Ishikawa (cell line): ENCODE measurements around the gene AKAP11.

ENCODE experiments used
- CEBPB ChIP-seq: IDR thresholded peaks from 2 replicates; pipeline ENCODE4 v1.6.1; 2012
- CREB1 ChIP-seq: IDR thresholded peaks from 2 replicates; pipeline ENCODE4 v1.6.1; 2012; ENCODE audit warnings: low read depth
- NFIC ChIP-seq: IDR thresholded peaks from 2 replicates; pipeline ENCODE4 v1.6.1; 2012
- RAD21 ChIP-seq: IDR thresholded peaks from 2 replicates; pipeline ENCODE4 v1.6.1; 2012; ENCODE audit warnings: low read depth
- TCF12 ChIP-seq: IDR thresholded peaks from 2 replicates; pipeline ENCODE4 v1.6.1; 2012; ENCODE audit warnings: low read depth
- ZBTB7A ChIP-seq: IDR thresholded peaks from 2 replicates; pipeline ENCODE4 v1.6.1; 2012; ENCODE audit warnings: low read depth
- TF ChIP-seq, protein P1 (sequence below): IDR thresholded peaks from 2 replicates; pipeline ENCODE4 v1.6.1; 2012

DNA sequence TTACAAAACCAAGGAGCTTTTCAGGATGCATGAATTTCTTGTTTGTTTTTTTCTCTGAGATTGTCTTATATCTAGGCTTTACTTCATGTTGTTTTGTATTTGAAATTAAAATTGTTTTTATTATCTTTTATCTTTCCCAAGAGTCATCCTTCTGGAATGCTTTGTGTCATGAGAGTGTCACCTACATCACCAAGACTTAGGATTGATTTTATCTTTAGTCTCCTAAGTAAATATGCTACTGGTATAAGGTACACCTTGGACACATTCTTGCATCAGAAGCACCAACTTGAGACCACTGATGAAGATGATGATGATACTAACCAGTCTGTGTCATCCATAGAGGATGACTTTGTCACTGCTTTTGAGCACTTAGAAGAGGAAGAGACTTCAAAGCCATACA is 26.4 kb downstream of the AKAP11 start:
- no peak for TF ChIP-seq CEBPB
- no peak for TF ChIP-seq CREB1
- TF ChIP-seq, protein P1, sequence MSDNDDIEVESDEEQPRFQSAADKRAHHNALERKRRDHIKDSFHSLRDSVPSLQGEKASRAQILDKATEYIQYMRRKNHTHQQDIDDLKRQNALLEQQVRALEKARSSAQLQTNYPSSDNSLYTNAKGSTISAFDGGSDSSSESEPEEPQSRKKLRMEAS: no peak
- no peak for TF ChIP-seq ZBTB7A
- no peak for TF ChIP-seq RAD21
- no peak for TF ChIP-seq TCF12
- no peak for TF ChIP-seq NFIC
